A549 (cell line): ENCODE data around the gene A4GALT. TPM values are rescaled to one million over a fixed set of nuclear protein-coding genes. Genes with fewer than 3 reads are reported as not detected.

ENCODE experiments used
- ATAC-seq, 2 experiments: fragments of 200-7000 bp in 1 of 2; fragments of >200 bp in 1 of 2; cut with Nextera tagmentation in 1 of 2; cut with Tn5 transposase in 1 of 2; 3 replicates each; pipeline versions ENCODE4 v1.8.0 to v1.9.1; 2018 to 2020; ENCODE audit warnings: mild to moderate bottlenecking in 1 of 2, moderate library complexity in 1 of 2
- CTCF ChIA-PET: fragments of 300-600 bp; sonication (Branson Sonifier 250); formaldehyde crosslinking; extraction: SDS; loops from one replicate; lab custom pipeline; 2021; ENCODE audit warnings: antibody characterized with exemption, inconsistent platforms; lab: Yijun Ruan, JAX
- POLR2A ChIA-PET: fragments of 350-600 bp; formaldehyde crosslinking; extraction: SDS; loops from one replicate; lab custom pipeline; 2021; ENCODE audit warnings: antibody characterized with exemption, inconsistent platforms; lab: Yijun Ruan, JAX
- DNase-seq, 2 experiments: peaks; one replicate each; pipeline versions ENCODE4 v3.0.0 to v3.0.0-alpha.2; 2011 to 2016; ENCODE audit warnings: low read depth in 1 of 2, low spot score in 1 of 2
- FAIRE-seq: peaks from 2 replicates; lab custom pipeline; 2011; peaks lifted over from hg19 to GRCh38; lab: Jason Lieb, UNC
- H3K27ac ChIP-seq, 2 experiments: fragments of >200 bp; sonication (Bioruptor Twin); formaldehyde crosslinking; 3 replicates each; pipeline ENCODE4 v1.5.1; 2016 to 2017
- H3K4me1 ChIP-seq: fragments of >200 bp; sonication (Bioruptor Twin); formaldehyde crosslinking; 3 replicates; pipeline ENCODE4 v1.6.1; 2016
- H3K4me2 ChIP-seq: fragments of >200 bp; sonication (Bioruptor Twin); formaldehyde crosslinking; 3 replicates; pipeline ENCODE4 v1.6.1; 2016
- H3K4me3 ChIP-seq: fragments of >200 bp; sonication (Bioruptor Twin); formaldehyde crosslinking; 3 replicates; pipeline ENCODE4 v1.5.1; 2016
- H3K9me3 ChIP-seq: fragments of >200 bp; sonication (Bioruptor Twin); formaldehyde crosslinking; 3 replicates; pipeline ENCODE4 v1.6.1; 2016
- CBX2 ChIP-seq: fragments of 200-600 bp; sonication (generic); IDR thresholded peaks from 2 replicates; pipeline ENCODE4 v1.6.1; 2016; ENCODE audit warnings: low read depth, mild to moderate bottlenecking, borderline replicate concordance
- CEBPB ChIP-seq, 2 experiments: fragments of >200 bp in 1 of 2; sonication (Bioruptor Twin) in 1 of 2; formaldehyde crosslinking in 1 of 2; IDR thresholded peaks; 2 replicates each; pipeline ENCODE4 v1.6.1; 2012 to 2016
- CHD4 ChIP-seq: fragments of 200-600 bp; sonication (generic); IDR thresholded peaks from 2 replicates; pipeline ENCODE4 v1.6.1; 2016; ENCODE audit warnings: antibody characterized with exemption, mild to moderate bottlenecking, borderline replicate concordance
- ESRRA ChIP-seq: fragments of 150-350 bp; IDR thresholded peaks from 2 replicates; pipeline ENCODE4 v1.6.1; 2014; ENCODE audit warnings: mild to moderate bottlenecking, low read length, borderline replicate concordance
- FOSL2 ChIP-seq, 2 experiments: fragments of 450-650 bp in 1 of 2; fragments of >200 bp in 1 of 2; sonication (Bioruptor Twin) in 1 of 2; formaldehyde crosslinking; IDR thresholded peaks; 2 replicates each; pipeline versions ENCODE4 v1.5.0 to v1.6.1; 2016 to 2020; ENCODE audit warnings: mild to moderate bottlenecking in 1 of 2, moderate library complexity in 1 of 2
- JUN ChIP-seq, 2 experiments: fragments of >200 bp; sonication (Bioruptor Twin); formaldehyde crosslinking; IDR thresholded peaks; 2 replicates in 1 of 2; 3 replicates in 1 of 2; pipeline ENCODE4 v1.6.1; 2016 to 2017
- JUNB ChIP-seq: fragments of >200 bp; sonication (Bioruptor Twin); formaldehyde crosslinking; IDR thresholded peaks from 2 replicates; pipeline ENCODE4 v1.6.1; 2016
- MYC ChIP-seq: IDR thresholded peaks from 2 replicates; pipeline ENCODE4 v1.6.1; 2012; ENCODE audit warnings: mild to moderate bottlenecking, inconsistent platforms, low read length, improper control_type of control experiment, borderline replicate concordance
- POLR2AphosphoS2 ChIP-seq: conservative IDR thresholded peaks from 2 replicates; pipeline ENCODE4 v1.6.1; 2012; ENCODE audit warnings: low read length, improper control_type of control experiment, inconsistent platforms
- RAD21 ChIP-seq, 2 experiments: fragments of >200 bp in 1 of 2; sonication (Bioruptor Twin) in 1 of 2; formaldehyde crosslinking in 1 of 2; IDR thresholded peaks in 1 of 2; conservative IDR thresholded peaks in 1 of 2; 2 replicates in 1 of 2; 3 replicates in 1 of 2; pipeline ENCODE4 v1.6.1; 2012 to 2018; ENCODE audit warnings: inconsistent platforms in 1 of 2
- RCOR1 ChIP-seq: fragments of 150-350 bp; IDR thresholded peaks from 2 replicates; pipeline ENCODE4 v1.6.1; 2014; ENCODE audit warnings: antibody characterized with exemption, low read length, low read depth
- TFCP2L1 ChIP-seq: fragments of 250-450 bp; sonication (Bioruptor Pico); IDR thresholded peaks from 2 replicates; pipeline ENCODE4 v1.5.0; 2021; ENCODE audit warnings: mild to moderate bottlenecking
- ZSCAN20 ChIP-seq: fragments of 250-450 bp; sonication (Bioruptor Pico); IDR thresholded peaks from 2 replicates; pipeline ENCODE4 v1.8.0; 2022; ENCODE audit warnings: mild to moderate bottlenecking, moderate library complexity
- WGBS: methylation state at CpG from one replicate; pipeline ENCODE4 v1.1.6; 2017; ENCODE audit errors: missing lambda C conversion rate; 5-methylcytosine and 5-hydroxymethylcytosine counted together
- polyA plus RNA-seq, 4 experiments: library from polyadenylated mRNA; depleted of rRNA in 3 of 4; stranded (reverse); fragments of >200 nt; fragmentation: RNase III in 1 of 4; extraction: RNeasy Plus Mini Kit Qiagen cat#74134 plus additional on column Dnase treatment in 1 of 4; gene quantifications; 2 replicates in 3 of 4; 3 replicates in 1 of 4; pipeline ENCODE4 v1.2.3, GENCODE V29; 2011 to 2017
- TF ChIP-seq, protein P1 (sequence below): fragments of 200-600 bp; sonication (generic); IDR thresholded peaks from 2 replicates; pipeline ENCODE4 v1.6.1; 2016; ENCODE audit warnings: antibody characterized with exemption, mild to moderate bottlenecking, moderate library complexity
- TF ChIP-seq, protein P2 (sequence below): fragments of >200 bp; sonication (Bioruptor Twin); formaldehyde crosslinking; IDR thresholded peaks from 2 replicates; pipeline ENCODE4 v1.6.1; 2016
- TF ChIP-seq, protein P3 (sequence below): IDR thresholded peaks from 2 replicates; pipeline ENCODE4 v1.6.1; 2012; ENCODE audit warnings: low read depth, borderline replicate concordance

Gene A4GALT
- polyA plus RNA-seq, 2 of the 4 experiments (the other 2 are of a cell fraction): 5.1 to 7.8 TPM

DNA sequence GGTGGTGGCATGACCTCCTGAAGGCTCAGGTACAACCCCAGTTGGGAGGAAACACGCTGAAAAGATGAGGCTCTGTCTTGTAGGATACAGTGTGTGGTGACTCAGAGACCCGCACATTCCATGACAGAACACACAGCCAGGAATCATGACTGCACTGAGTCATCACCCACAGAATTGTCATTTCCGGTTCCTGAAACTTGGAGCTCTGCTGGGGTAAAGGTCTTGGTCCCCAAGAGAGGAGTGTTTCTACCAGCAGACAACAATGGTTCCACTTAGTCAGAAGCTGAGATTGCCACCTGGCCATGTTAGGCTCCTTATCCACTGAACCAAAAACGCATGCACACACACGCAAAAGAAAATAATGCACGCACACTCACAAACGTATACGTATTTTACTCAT lies 40.0 kb downstream of the A4GALT start:
- POLR2A ChIA-PET: interaction anchor here (0.9 kb wide), 1 partner anchor 12 kb away, joined by 3 read pairs; no protein-coding TSS in a partner anchor
- ATAC-seq (peak; percentile 77 to 81), FAIRE-seq (no peak), DNase-seq (peak; percentile 64 to 65)
- CTCF ChIA-PET: interaction anchor here (0.8 kb wide), 1 partner anchor 9 kb away, joined by 3 read pairs; no protein-coding TSS in a partner anchor
- 67% methylated on average over 7 of the region's 8 CpGs for WGBS
- peak overlapping the region; percentile 29; the same call in 2 of the 3 replicates for H3K4me2 ChIP-seq
- TF ChIP-seq ESRRA (no peak), FOSL2 (IDR thresholded peaks at IDR 0.05) (no peak; the same call in 1 of the 2 replicates), FOSL2 (CRISPR knock-in tag; IDR thresholded peaks at IDR 0.05) (peak; percentile 75), ZSCAN20 (CRISPR knock-in tag) (no peak), CBX2 (no peak), CEBPB (IDR thresholded peaks at IDR 0.05) (no peak), RCOR1 (no peak), RAD21 (conservative IDR thresholded peaks at IDR 0.05 in 1 of 2, IDR thresholded peaks at IDR 0.05 in 1 of 2) (no peak)
- TF ChIP-seq, protein P1, sequence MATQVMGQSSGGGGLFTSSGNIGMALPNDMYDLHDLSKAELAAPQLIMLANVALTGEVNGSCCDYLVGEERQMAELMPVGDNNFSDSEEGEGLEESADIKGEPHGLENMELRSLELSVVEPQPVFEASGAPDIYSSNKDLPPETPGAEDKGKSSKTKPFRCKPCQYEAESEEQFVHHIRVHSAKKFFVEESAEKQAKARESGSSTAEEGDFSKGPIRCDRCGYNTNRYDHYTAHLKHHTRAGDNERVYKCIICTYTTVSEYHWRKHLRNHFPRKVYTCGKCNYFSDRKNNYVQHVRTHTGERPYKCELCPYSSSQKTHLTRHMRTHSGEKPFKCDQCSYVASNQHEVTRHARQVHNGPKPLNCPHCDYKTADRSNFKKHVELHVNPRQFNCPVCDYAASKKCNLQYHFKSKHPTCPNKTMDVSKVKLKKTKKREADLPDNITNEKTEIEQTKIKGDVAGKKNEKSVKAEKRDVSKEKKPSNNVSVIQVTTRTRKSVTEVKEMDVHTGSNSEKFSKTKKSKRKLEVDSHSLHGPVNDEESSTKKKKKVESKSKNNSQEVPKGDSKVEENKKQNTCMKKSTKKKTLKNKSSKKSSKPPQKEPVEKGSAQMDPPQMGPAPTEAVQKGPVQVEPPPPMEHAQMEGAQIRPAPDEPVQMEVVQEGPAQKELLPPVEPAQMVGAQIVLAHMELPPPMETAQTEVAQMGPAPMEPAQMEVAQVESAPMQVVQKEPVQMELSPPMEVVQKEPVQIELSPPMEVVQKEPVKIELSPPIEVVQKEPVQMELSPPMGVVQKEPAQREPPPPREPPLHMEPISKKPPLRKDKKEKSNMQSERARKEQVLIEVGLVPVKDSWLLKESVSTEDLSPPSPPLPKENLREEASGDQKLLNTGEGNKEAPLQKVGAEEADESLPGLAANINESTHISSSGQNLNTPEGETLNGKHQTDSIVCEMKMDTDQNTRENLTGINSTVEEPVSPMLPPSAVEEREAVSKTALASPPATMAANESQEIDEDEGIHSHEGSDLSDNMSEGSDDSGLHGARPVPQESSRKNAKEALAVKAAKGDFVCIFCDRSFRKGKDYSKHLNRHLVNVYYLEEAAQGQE: no peak
- peak overlapping the region; percentile 36 to 77; a peak in 5 of 6 replicates for H3K27ac ChIP-seq
- peaks cover 13% of the 10 kb centered on the region for H3K4me1 ChIP-seq
- no peak overlapping the region for H3K4me3 ChIP-seq
- H3K9me3 ChIP-seq: 0 out of 3 replicates have a peak, but pooled peaks cover 4% of the 10 kb centered on the region

DNA sequence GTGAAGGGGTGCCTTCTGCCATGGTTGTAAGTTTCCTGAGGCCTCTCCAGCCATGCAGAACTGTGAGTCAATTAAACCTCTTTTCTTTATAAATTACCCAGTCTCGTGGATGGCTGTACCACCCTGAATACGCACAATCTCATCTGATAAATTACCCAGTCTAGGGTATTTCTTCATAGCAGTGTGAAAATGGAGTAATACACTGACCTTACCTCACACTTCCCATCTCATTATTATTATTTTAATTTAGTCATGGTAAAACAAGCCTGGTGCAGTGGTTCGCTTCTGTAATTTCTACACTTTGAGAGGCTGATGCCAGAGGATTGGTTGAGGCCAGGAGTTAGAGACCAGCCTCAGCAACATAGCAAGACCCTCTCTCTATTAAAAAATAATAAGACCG lies 41.0 kb downstream of the A4GALT start:
- no peak for ATAC-seq
- CTCF ChIA-PET: no interaction called here

More for the DNA sequence above, 41.0 kb downstream of the A4GALT start:
- H3K9me3 ChIP-seq: 0 out of 3 replicates have a peak, but pooled peaks cover 4% of the 10 kb centered on the region
- H3K4me1 ChIP-seq: peaks cover 13% of the 10 kb centered on the region
- POLR2A ChIA-PET: no interaction called here
- H3K27ac ChIP-seq: no peak overlapping the region
- FAIRE-seq (no peak), DNase-seq (no peak)
- no peak overlapping the region for H3K4me2 ChIP-seq
- 93% methylated on average over 4 of the region's 4 CpGs for WGBS
- no peak overlapping the region for H3K4me3 ChIP-seq
- TF ChIP-seq, protein P2, sequence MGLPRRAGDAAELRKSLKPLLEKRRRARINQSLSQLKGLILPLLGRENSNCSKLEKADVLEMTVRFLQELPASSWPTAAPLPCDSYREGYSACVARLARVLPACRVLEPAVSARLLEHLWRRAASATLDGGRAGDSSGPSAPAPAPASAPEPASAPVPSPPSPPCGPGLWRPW: no peak
- TF ChIP-seq JUNB: no peak
- TF ChIP-seq JUN (IDR thresholded peaks at IDR 0.05): no peak
- TF ChIP-seq, protein P3, sequence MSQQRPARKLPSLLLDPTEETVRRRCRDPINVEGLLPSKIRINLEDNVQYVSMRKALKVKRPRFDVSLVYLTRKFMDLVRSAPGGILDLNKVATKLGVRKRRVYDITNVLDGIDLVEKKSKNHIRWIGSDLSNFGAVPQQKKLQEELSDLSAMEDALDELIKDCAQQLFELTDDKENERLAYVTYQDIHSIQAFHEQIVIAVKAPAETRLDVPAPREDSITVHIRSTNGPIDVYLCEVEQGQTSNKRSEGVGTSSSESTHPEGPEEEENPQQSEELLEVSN: no peak
- TF ChIP-seq MYC: no peak
- no peak for TF ChIP-seq POLR2AphosphoS2
- no peak for TF ChIP-seq TFCP2L1
- no peak for TF ChIP-seq CHD4
- TF ChIP-seq, protein P1: no peak
